Mammary epithelial cell (primary cell): ENCODE data around the gene SCAANT1.

Source experiments
- EZH2 ChIP-seq: IDR thresholded peaks from 2 replicates; pipeline ENCODE4 v1.6.1; 2012; ENCODE audit warnings: low read length, inconsistent platforms, borderline replicate concordance
- TF ChIP-seq, protein P1 (sequence below), 2 donors: IDR thresholded peaks in 1 of 2; conservative IDR thresholded peaks in 1 of 2; 2 replicates each; pipeline ENCODE4 v1.5.1; 2011 to 2012; ENCODE audit warnings: inconsistent platforms in 2 of 2, low read length in 2 of 2, mild to moderate bottlenecking in 2 of 2, control low read depth in 1 of 2, low read depth in 1 of 2; ENCODE audit not compliant: insufficient read depth in 1 of 2; ENCODE audit errors: extremely low read depth in 1 of 2

- TF ChIP-seq, protein P1, sequence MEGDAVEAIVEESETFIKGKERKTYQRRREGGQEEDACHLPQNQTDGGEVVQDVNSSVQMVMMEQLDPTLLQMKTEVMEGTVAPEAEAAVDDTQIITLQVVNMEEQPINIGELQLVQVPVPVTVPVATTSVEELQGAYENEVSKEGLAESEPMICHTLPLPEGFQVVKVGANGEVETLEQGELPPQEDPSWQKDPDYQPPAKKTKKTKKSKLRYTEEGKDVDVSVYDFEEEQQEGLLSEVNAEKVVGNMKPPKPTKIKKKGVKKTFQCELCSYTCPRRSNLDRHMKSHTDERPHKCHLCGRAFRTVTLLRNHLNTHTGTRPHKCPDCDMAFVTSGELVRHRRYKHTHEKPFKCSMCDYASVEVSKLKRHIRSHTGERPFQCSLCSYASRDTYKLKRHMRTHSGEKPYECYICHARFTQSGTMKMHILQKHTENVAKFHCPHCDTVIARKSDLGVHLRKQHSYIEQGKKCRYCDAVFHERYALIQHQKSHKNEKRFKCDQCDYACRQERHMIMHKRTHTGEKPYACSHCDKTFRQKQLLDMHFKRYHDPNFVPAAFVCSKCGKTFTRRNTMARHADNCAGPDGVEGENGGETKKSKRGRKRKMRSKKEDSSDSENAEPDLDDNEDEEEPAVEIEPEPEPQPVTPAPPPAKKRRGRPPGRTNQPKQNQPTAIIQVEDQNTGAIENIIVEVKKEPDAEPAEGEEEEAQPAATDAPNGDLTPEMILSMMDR (conservative IDR thresholded peaks at IDR 0.05 in 1 of 2, IDR thresholded peaks at IDR 0.05 in 1 of 2; ENCODE audit: extremely low read depth in 1 of 2, insufficient read depth in 1 of 2, low read depth in 1 of 2, low read length in 2 of 2): no peak
- TF ChIP-seq EZH2: no peak
Measured at GRCh38 chr3:63945558-63946096, 33.4 kb upstream of the SCAANT1 start.
